Measurements from ENCODE around the gene NCOR2. TPM values are rescaled to one million over a fixed set of nuclear protein-coding genes. Genes with fewer than 3 reads are reported as not detected.

Gene NCOR2
- total and polyA plus RNA-seq, 2 donors (not counting 3 experiments of a cell fraction or from before 2014, with no cell fraction given) = 26.5 to 241 TPM

DNA sequence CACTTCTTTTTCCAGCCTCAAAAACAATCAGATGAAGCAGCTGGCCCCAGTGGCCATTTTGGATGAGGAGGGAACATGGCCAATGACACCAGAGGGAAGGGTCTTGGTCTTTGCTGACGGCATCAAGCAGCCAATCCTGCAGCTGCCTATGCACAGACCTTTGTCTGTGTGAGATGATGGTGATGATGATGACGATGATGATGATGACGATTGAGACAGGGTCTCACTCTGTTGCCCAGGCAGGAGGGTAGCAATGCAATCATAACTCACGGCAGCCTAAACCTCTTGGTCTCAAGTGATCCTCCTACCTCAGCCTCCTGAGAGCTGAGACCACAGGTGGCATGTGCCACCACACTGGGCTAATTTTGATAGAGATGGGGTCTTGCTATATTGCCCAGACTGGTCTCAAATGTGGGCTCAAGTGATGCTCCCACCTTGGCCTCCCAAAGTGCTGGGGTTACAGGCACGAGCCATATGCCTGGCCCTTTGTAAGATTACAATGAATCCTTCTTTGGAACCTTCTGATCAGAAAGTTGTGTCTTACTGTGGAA lies 26.5 kb upstream of the NCOR2 start:
- Histone ChIP-seq H3K27me3 (ENCODE audit: control insufficient read depth in 2 of 2, insufficient read depth in 2 of 2, low read length in 2 of 2) (no peaks in the 10 kb centered on the region), H3K9me3 (replicated peaks; ENCODE audit: control insufficient read depth, insufficient read depth, low read length) (no peaks in the 10 kb centered on the region), H3K4me1 (ENCODE audit: control insufficient read depth, extremely low read depth, insufficient read depth, low read length) (peaks cover 18% of the 10 kb centered on the region), H2AFZ (ENCODE audit: low read depth, low read length) (no peak overlapping the region), H3K27ac (ENCODE audit: insufficient read depth, low read depth, low read length) (no peak overlapping the region), H3K4me3 (replicated peaks in 1 of 3; ENCODE audit: insufficient read depth in 1 of 3, low read depth in 1 of 3, low read length in 3 of 3) (no peak overlapping the region), H3K9me1 (replicated peaks; ENCODE audit: control insufficient read depth, extremely low read depth, insufficient read depth, low read length) (no peaks in the 10 kb centered on the region), H3K9ac (replicated peaks; ENCODE audit: extremely low read depth, insufficient read depth, low read length) (no peak overlapping the region), H4K20me1 (replicated peaks; ENCODE audit: control insufficient read depth, extremely low read depth, insufficient read depth, low read length) (no peaks in the 10 kb centered on the region), H3K36me3 (ENCODE audit: control insufficient read depth in 2 of 2, extremely low read depth in 1 of 2, insufficient read depth in 2 of 2, low read length in 2 of 2) (no peaks in the 10 kb centered on the region), H3K79me2 (ENCODE audit: control insufficient read depth, insufficient read depth, low read length) (no peaks in the 10 kb centered on the region), H3K4me2 (ENCODE audit: insufficient read depth, low read length) (no peak overlapping the region)
- intact Hi-C loops (cut with micrococcal nuclease) = no loop called here
- DNase-seq (ENCODE audit: low read depth, low spot score) (no peak), FAIRE-seq (no peak)
- no TSS peak for BruUV-seq (replicated peaks)
- ChIA-PET CTCF (interaction anchor here (0.6 to 1.0 kb wide), 2 partner anchors 9 to 11 kb away, joined by 3 to 4 read pairs; no protein-coding TSS in a partner anchor), POLR2A (no interaction called here)
- dilution Hi-C loops (cut with MboI; ENCODE audit: extremely low pct_ligation_motif_present, low sequenced_read_pairs) = no loop called here
- TF ChIP-seq MYC (IDR thresholded peaks at IDR 0.05; ENCODE audit: low read depth, low read length) (no peak), GATA2 (IDR thresholded peaks at IDR 0.05; ENCODE audit: insufficient read depth, insufficient read length, low read depth, low read length) (no peak), POLR2AphosphoS5 (IDR thresholded peaks at IDR 0.05; ENCODE audit: insufficient read depth, low read depth, low read length) (no peak), EZH2 (IDR thresholded peaks at IDR 0.05; ENCODE audit: borderline replicate concordance, low read depth, low read length, severe bottlenecking) (no peak), JUN (IDR thresholded peaks at IDR 0.05; ENCODE audit: borderline replicate concordance, insufficient read depth, insufficient read length, low read depth) (no peak), FOS (IDR thresholded peaks at IDR 0.05; ENCODE audit: borderline replicate concordance, insufficient read depth, low read length) (no peak), POLR2A (IDR thresholded peaks at IDR 0.05; ENCODE audit: low read depth, low read length) (no peak)
- TF ChIP-seq, protein P1, sequence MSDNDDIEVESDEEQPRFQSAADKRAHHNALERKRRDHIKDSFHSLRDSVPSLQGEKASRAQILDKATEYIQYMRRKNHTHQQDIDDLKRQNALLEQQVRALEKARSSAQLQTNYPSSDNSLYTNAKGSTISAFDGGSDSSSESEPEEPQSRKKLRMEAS (IDR thresholded peaks at IDR 0.05; ENCODE audit: insufficient read depth, insufficient read length) = no peak
- TF ChIP-seq, protein P2, sequence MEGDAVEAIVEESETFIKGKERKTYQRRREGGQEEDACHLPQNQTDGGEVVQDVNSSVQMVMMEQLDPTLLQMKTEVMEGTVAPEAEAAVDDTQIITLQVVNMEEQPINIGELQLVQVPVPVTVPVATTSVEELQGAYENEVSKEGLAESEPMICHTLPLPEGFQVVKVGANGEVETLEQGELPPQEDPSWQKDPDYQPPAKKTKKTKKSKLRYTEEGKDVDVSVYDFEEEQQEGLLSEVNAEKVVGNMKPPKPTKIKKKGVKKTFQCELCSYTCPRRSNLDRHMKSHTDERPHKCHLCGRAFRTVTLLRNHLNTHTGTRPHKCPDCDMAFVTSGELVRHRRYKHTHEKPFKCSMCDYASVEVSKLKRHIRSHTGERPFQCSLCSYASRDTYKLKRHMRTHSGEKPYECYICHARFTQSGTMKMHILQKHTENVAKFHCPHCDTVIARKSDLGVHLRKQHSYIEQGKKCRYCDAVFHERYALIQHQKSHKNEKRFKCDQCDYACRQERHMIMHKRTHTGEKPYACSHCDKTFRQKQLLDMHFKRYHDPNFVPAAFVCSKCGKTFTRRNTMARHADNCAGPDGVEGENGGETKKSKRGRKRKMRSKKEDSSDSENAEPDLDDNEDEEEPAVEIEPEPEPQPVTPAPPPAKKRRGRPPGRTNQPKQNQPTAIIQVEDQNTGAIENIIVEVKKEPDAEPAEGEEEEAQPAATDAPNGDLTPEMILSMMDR (IDR thresholded peaks at IDR 0.05; ENCODE audit: extremely low read depth in 1 of 2, insufficient read depth in 1 of 2, low read depth in 1 of 2, low read length in 2 of 2) = no peak
